HG03196 (cell line): ENCODE results near the gene SSBP3.
"Not testable (repeated sequence)": the region's sequence is repeated elsewhere in the genome, so short reads cannot be mapped to it uniquely, and the experiment has no call there.

Source experiments
- ATAC-seq: cut with Tn5 transposase; IDR thresholded peaks from one replicate; pipeline ENCODE4 v1.9.1; 2021; ENCODE audit not compliant: unreplicated experiment

SSBP3 gene

DNA sequence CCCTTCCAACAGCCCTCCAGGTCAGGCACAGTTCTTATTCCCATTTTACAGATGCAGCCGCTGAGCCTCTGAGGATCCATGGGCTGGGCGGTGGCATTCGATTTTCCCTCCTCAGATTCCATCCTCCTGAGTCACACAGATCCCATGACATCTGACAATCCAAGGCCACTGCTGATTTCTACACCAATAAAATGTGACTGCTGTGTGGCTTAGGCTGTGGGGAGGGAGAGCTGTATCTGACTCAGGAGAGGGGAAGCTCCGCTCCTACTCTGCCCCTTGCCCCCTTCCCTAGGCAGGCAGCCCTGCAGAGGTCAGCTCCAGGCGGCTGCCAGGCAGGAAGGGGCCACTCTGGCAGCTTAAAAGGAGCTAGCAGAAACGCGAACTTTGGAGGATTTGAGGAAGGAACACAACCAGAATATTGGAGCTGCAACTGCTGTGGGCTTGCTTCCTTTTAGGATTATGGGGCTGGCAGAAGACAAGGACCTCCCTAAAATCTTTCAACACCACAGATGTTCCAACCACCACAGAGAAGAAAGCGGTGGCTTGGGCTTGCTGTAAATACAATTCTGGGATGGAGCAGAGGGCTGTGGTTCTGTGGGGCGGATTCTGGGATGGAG, 156.3 kb downstream of the SSBP3 start:
- ATAC-seq = no peak

GRCh38 chr1:54248966-54249365, 157.2 kb downstream of the SSBP3 start:
- ATAC-seq = no peak

GRCh38 chr1:54247863-54248515, 158.2 kb downstream of the SSBP3 start:
- ATAC-seq = no peak

DNA sequence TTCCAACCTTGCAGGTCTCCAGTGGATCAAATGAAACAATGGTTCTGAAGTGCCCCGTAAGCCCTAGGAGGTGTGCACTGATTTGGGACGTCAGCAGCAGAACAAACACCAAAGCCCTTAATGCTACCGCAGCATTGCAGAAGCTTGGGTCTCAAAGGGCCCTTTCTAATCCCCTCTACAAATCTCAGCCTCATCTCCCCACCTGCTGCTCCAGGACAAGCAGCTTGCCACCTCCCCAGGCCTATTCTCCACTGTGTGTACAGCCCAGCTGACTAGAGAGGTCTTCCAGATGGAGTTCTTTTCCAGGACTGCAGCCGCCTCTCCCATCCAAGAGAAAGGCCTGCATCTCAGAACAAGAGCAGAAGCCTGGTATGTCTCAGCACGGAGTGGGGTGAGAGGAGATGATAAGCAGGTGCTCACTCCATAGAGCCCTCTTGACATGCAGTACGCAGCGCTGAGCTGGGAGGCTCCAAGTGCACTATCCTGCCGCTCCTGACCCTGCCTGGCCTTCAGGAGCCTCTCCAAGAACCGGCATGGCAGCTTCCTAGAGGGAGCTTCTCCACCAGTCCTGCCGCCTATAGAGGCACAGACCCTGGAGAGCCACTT, 160.0 kb downstream of the SSBP3 start:
- ATAC-seq = no peak

DNA sequence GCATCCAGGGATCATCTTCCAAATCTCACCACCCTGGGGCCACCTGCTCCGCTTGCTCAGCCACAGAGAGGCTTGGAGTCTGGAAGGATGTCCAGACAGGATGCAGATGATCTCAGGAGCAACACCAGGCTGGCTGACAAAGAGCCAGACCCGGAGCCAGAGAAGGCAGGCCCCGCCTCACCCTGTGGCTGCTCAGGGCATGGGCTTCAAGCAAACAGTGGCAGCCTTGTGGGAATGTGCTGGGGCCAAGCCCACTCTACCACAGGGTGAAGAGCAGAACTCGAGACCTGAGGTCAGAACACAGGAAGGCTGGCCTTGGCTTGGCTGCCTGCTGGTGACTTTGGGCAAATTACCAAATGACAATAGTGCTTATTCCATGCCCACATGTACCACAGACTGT, 160.7 kb downstream of the SSBP3 start:
- no peak for ATAC-seq

- no peak for ATAC-seq
These were observed 161.5 kb downstream of the SSBP3 start for GRCh38 chr1:54244655-54245054.

GRCh38 chr1:54243022-54243421, 163.2 kb downstream of the SSBP3 start:
- ATAC-seq = no peak

- no peak for ATAC-seq
These were observed 164.8 kb downstream of the SSBP3 start for GRCh38 chr1:54241364-54241763.

DNA sequence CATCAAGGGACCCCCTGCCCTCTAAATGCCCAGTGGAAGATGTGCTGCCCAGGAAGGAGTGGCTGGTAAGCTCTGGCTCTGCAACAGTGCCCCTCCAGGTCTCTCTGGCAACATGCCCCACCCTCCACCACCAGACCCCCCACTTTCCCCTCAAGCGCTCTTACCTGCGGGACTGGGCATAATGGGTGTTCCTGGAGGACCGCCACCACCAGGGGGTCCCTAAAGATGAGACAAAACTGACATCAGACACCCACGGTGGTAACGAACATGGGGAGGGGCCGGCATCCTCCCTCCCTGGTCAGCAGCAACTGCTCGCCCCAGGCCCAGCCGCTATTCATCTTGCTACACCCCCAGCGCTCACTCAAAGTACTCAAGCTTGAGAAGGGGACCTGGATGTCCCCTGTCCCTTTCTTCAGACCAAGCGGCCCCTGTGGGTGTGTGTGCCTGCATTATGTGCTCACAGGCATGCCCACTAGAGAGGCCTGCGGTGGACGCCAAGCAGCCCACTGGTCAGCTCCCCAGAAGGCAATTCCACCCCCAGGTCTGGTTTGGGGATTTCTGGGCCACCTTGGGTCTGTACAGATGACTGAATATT, 165.4 kb downstream of the SSBP3 start:
- ATAC-seq = no peak

DNA sequence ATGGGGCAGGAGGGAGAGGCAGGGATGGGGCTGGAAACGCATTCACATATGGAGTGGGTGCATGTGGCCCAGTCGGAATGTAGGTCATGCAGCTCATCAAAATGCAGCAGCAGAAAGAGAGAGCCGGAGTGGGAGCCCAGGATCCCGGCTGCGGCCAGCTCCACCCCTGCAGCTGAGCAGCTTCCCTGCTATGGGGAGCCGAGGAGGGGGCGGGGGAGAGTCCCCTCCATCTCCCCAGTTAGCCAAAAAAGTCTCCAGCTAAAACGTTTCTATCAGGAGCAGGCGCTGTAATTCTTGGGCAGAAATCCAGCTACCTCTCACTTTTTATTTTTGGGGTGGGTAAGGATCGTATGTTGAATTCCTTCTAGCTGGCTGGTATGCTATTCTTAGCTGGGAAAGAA, 166.6 kb downstream of the SSBP3 start:
- no peak for ATAC-seq

DNA sequence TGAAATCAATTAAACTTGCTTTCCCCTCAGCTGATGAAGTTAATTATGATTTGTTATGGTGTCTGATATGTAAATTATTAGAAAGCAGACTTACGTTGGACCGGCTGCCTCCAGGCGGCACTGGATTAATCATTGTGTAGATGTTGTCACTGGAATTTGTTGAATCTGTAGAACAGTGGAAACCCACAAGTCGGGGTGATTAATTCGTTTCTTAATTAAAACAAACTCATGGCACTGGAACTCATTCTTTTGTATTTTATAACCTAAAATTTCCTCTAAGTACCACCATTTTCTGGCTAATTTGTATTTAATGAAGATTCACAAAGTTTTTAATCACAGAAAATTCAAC, 167.2 kb downstream of the SSBP3 start:
- ATAC-seq = no peak

DNA sequence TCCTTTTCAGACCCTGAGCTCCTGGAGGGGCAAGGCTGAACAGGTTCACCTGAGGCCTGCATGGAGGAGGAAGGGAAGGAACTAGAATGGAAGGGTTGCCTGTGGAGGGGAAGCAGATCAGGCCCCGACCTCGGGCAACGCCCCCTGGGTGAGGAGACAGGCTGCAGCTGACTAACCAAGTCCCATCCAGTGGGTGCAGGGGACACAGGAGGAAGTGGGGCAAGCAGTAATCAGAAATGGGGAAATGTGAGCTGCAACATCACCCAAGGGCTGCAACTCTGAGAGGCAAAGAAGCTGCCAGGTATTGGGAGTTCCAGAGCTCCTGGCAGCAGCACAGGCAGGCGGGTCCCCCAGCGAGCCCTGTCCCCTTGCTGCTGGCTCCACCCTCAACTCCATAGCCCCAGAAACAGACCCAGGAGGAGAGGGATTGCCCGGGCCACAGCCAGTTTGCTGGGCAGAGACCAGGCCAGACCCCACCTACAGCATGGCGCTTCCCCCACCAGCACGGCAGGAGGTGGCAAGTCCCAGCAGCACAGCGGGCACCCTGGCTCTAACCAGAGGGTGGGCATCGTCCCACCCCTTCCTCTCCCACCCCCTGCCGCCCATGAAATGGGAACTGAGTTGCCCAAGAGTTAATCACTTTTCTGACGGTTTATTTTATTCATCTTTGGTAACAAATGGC, 167.7 kb downstream of the SSBP3 start:
- ATAC-seq = no peak

- ATAC-seq = no peak
These were observed 168.6 kb downstream of the SSBP3 start for GRCh38 chr1:54237586-54237985.

- no peak for ATAC-seq
These were observed 171.9 kb downstream of the SSBP3 start for GRCh38 chr1:54234284-54234683.

- not testable (repeated sequence) for ATAC-seq
These were observed 173.0 kb downstream of the SSBP3 start for GRCh38 chr1:54233196-54233595.

DNA sequence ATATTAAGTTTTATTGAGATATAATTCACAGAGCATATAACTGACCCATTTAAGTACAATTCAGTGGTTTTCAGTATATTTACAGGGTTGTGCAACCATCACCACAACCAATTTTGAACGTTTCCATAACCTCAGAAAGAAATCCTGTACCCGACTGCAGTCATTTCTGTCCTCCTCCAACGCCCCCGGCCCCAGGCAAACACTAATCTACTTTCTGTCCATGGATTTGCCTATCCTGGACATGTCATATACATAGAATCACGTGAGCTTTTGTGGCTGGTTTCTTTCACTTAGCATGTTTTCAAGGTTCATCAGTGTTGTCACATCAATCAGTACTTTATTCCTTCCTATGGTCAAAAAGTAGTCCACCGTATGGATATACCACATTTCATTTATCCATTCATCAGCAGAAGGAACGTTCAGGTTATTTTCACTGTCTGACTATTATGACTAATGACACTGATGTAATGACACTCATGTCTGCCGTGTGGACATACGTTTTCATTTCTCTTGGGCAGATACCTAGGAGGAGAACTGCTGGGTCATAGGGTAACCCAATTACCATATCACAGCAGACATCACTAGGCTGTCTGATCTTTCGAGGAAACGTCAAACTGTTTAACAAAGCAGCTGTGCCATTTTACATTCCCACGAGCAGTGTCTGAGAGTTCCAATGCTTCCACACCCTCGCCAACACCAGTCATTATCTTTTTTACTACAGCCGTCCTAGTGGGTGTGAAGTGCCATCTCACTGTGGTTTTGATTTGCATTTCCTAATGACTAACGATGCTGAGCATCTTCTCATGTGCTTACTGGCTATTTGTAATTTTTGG, 175.5 kb downstream of the SSBP3 start:
- no peak for ATAC-seq

GRCh38 chr1:54229281-54229891, 176.8 kb downstream of the SSBP3 start:
- ATAC-seq = no peak

DNA sequence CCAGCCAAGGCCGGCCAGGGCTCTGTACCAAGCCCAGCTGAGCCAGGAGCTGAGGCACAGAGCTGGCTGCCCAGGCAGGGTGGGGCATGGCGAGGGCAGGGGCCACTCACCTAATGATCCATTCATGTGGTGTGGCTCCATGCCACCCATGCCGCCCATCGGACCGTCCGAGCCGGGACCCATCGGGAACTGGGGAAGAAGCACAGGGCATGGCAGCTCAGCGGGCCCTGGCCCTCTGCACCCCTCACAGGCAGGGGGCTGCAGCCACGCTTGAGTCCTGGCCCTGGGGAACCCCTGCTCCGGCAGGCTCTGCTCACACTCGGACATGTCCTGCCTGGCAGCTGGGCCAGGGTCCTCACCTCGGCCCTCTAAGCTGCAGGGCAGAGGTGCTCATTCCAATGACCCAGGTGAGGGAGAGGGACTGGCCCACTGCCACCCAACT, 177.5 kb downstream of the SSBP3 start:
- no peak for ATAC-seq

- no peak for ATAC-seq
These were observed 178.3 kb downstream of the SSBP3 start for GRCh38 chr1:54227891-54228310.

- ATAC-seq = no peak
These were observed 179.0 kb downstream of the SSBP3 start for GRCh38 chr1:54227091-54227602.
